Adrenal gland (tissue), 5 donors: Measurements from ENCODE around the gene KDM5D.

Experiments
- CTCF ChIP-seq, 6 experiments: fragments of 450-650 bp in 4 of 6; fragments of 200-600 bp in 2 of 6; sonication (generic) in 1 of 6; IDR thresholded peaks; 1 replicate in 5 of 6; 2 replicates in 1 of 6; pipeline versions ENCODE4 v1.5.1 to v1.8.0; 2016 to 2021; ENCODE audit warnings: antibody characterized with exemption in 6 of 6, mild to moderate bottlenecking in 2 of 6, moderate library complexity in 1 of 6
- POLR2A ChIP-seq, 2 donors: fragments of 450-650 bp; IDR thresholded peaks; one replicate each; pipeline ENCODE4 v1.6.1; 2017; ENCODE audit warnings: antibody characterized with exemption in 2 of 2, mild to moderate bottlenecking in 2 of 2, moderate library complexity in 1 of 2
- donor health status: DM: no; HTN: no; CAD: no.

- no peak for TF ChIP-seq CTCF (IDR thresholded peaks at IDR 0.05)
- no peak for TF ChIP-seq POLR2A (IDR thresholded peaks at IDR 0.05)
Measured at GRCh38 chrY:19713430-19713829, 31.1 kb downstream of the KDM5D start.
